Adipose tissue (tissue), 3 donors: ENCODE measurements around the gene ZBTB20. TPM values are rescaled to one million over a fixed set of nuclear protein-coding genes. Genes with fewer than 3 reads are reported as not detected.

Experiments used
- H3K27ac ChIP-seq: one replicate; pipeline ENCODE4 v1.5.1; 2013; ENCODE audit warnings: low read depth, low read length
- WGBS, 3 donors: extraction: QIAGEN DNeasy Blood & Tissue Kit; methylation state at CpG; one replicate each; pipeline ENCODE4 v1.1.7; 2013; 5-methylcytosine and 5-hydroxymethylcytosine counted together
- polyA plus RNA-seq, 3 donors: library from polyadenylated mRNA; stranded (reverse); fragments of 200-250 nt; gene quantifications; one replicate each; pipeline ENCODE4 v1.2.3, GENCODE V29; 2013
- donor health status: healthy with polysubstance abuse.
- donor health status: Bipolar disorder and iron deficiency.
- donor health status: healthy.

ZBTB20 gene
- polyA plus RNA-seq, 3 donors: 0.62 to 7.8 (median 1.4) TPM

GRCh38 chr3:114649331-114649730, 497.8 kb downstream of the ZBTB20 start:
- no peak overlapping the region for H3K27ac ChIP-seq

GRCh38 chr3:114646526-114646925, 500.6 kb downstream of the ZBTB20 start:
- H3K27ac ChIP-seq: no peak overlapping the region
- 66 to 85% (median 77%) methylated on average over 2 of the region's 2 CpGs for WGBS, 3 donors

GRCh38 chr3:114645392-114645791, 501.7 kb downstream of the ZBTB20 start:
- WGBS, 3 donors: 86 to 97% (median 88%) methylated on average over 1 of the region's 1 CpG

GRCh38 chr3:114644367-114644766, 502.7 kb downstream of the ZBTB20 start:
- 97 to 99% (median 98%) methylated on average over 3 of the region's 3 CpGs for WGBS, 3 donors
- H3K27ac ChIP-seq: no peak overlapping the region

More at GRCh38 chr3:114645392-114645791, 501.7 kb downstream of the ZBTB20 start:
- H3K27ac ChIP-seq: no peak overlapping the region

- 80 to 91% (median 82%) methylated on average over 1 of the region's 1 CpG for WGBS, 3 donors
- no peak overlapping the region for H3K27ac ChIP-seq
These were observed 503.9 kb downstream of the ZBTB20 start for GRCh38 chr3:114642951-114643741.

- 99 to 100% (median 99%) methylated on average over 2 of the region's 2 CpGs for WGBS, 3 donors
- no peak overlapping the region for H3K27ac ChIP-seq
These were observed 507.0 kb downstream of the ZBTB20 start for GRCh38 chr3:114640126-114640525.

- 87 to 96% (median 88%) methylated on average over 1 of the region's 1 CpG for WGBS, 3 donors
These were observed 507.9 kb downstream of the ZBTB20 start for GRCh38 chr3:114639171-114639570.

GRCh38 chr3:114635878-114636277, 511.2 kb downstream of the ZBTB20 start:
- H3K27ac ChIP-seq: no peak overlapping the region
- WGBS, 3 donors: 95 to 97% (median 97%) methylated on average over 2 of the region's 2 CpGs

More at GRCh38 chr3:114639171-114639570, 507.9 kb downstream of the ZBTB20 start:
- H3K27ac ChIP-seq: no peak overlapping the region

- H3K27ac ChIP-seq: no peak overlapping the region
- WGBS, 3 donors: 95 to 97% (median 96%) methylated on average over 3 of the region's 3 CpGs
These were observed 512.5 kb downstream of the ZBTB20 start for GRCh38 chr3:114634635-114635034.

- 63 to 98% (median 97%) methylated on average over 1 of the region's 1 CpG for WGBS, 3 donors
- H3K27ac ChIP-seq: no peak overlapping the region
These were observed 514.2 kb downstream of the ZBTB20 start for GRCh38 chr3:114632757-114633424.

GRCh38 chr3:114627770-114628169, 519.3 kb downstream of the ZBTB20 start:
- no peak overlapping the region for H3K27ac ChIP-seq
- WGBS, 3 donors: 61 to 84% (median 67%) methylated on average over 4 of the region's 4 CpGs

GRCh38 chr3:114626751-114627150, 520.3 kb downstream of the ZBTB20 start:
- H3K27ac ChIP-seq: no peak overlapping the region
- 68 to 85% (median 77%) methylated on average over 4 of the region's 4 CpGs for WGBS, 3 donors

GRCh38 chr3:114624571-114625181, 522.4 kb downstream of the ZBTB20 start:
- 26 to 59% (median 35%) methylated on average over 10 of the region's 10 CpGs for WGBS, 3 donors
- H3K27ac ChIP-seq: peak overlapping the region; percentile 95

GRCh38 chr3:114624047-114624445, 523.0 kb downstream of the ZBTB20 start:
- 37 to 70% (median 39%) methylated on average over 6 of the region's 6 CpGs for WGBS, 3 donors
- peak overlapping the region; percentile 95 for H3K27ac ChIP-seq

- 58 to 72% (median 61%) methylated on average over 5 of the region's 5 CpGs for WGBS, 3 donors
These were observed 523.6 kb downstream of the ZBTB20 start for GRCh38 chr3:114623420-114624046.

GRCh38 chr3:114622001-114622400, 525.1 kb downstream of the ZBTB20 start:
- no peak overlapping the region for H3K27ac ChIP-seq
- WGBS, 3 donors: 66 to 91% (median 77%) methylated on average over 3 of the region's 3 CpGs

More at GRCh38 chr3:114623420-114624046, 523.6 kb downstream of the ZBTB20 start:
- H3K27ac ChIP-seq: peak overlapping the region; percentile 95

- 85 to 97% (median 91%) methylated on average over 3 of the region's 3 CpGs for WGBS, 3 donors
- no peak overlapping the region for H3K27ac ChIP-seq
These were observed 527.3 kb downstream of the ZBTB20 start for GRCh38 chr3:114619771-114620170.

- 84 to 93% (median 85%) methylated on average over 9 of the region's 9 CpGs for WGBS, 3 donors
- H3K27ac ChIP-seq: no peak overlapping the region
These were observed 531.5 kb downstream of the ZBTB20 start for GRCh38 chr3:114615523-114616085.
